Frontal cortex (tissue), 4 donors: ENCODE measurements around the gene ANAPC2. TPM values are rescaled to one million over a fixed set of nuclear protein-coding genes. Genes with fewer than 3 reads are reported as not detected.

ENCODE experiments used
- DNase-seq, 2 donors: peaks; one replicate each; pipeline ENCODE4 v3.0.0; 2012; ENCODE audit warnings: low spot score in 2 of 2
- FAIRE-seq: peaks from 2 replicates; lab custom pipeline; 2012; peaks lifted over from hg19 to GRCh38; lab: Jason Lieb, UNC
- total RNA-seq: library from RNA; depleted of rRNA; stranded (reverse); fragments of >200 nt; gene quantifications from one replicate; pipeline ENCODE4 v1.2.3, GENCODE V29; 2014
- donor health status: control.
- donor health status: control.
- donor health status: control.

The ANAPC2 gene
- total RNA-seq, 1 donor from 2014 or later, result 22.4 TPM

DNA sequence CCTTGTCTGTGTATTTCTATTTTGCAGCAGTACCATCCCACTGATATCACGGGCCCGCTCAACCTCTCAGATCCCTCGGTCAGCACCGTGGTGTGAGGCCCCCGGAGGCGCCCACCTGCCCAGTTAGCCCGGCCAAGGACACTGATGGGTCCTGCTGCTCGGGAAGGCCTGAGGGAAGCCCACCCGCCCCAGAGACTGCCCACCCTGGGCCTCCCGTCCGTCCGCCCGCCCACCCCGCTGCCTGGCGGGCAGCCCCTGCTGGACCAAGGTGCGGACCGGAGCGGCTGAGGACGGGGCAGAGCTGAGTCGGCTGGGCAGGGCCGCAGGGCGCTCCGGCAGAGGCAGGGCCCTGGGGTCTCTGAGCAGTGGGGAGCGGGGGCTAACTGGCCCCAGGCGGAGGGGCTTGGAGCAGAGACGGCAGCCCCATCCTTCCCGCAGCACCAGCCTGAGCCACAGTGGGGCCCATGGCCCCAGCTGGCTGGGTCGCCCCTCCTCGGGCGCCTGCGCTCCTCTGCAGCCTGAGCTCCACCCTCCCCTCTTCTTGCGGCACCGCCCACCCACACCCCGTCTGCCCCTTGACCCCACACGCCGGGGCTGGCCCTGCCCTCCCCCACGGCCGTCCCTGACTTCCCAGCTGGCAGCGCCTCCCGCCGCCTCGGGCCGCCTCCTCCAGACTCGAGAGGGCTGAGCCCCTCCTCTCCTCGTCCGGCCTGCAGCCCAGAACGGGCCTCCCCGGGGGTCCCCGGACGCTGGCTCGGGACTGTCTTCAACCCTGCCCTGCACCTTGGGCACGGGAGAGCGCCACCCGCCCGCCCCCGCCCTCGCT, 20.4 kb downstream of the ANAPC2 start:
- DNase-seq, result no peak
- FAIRE-seq, result no peak

GRCh38 chr9:137167277-137167746, 21.0 kb downstream of the ANAPC2 start:
- no peak for DNase-seq
- no peak for FAIRE-seq

- DNase-seq (no peak), FAIRE-seq (no peak)
These were observed 21.8 kb downstream of the ANAPC2 start for GRCh38 chr9:137166380-137167229.

DNA sequence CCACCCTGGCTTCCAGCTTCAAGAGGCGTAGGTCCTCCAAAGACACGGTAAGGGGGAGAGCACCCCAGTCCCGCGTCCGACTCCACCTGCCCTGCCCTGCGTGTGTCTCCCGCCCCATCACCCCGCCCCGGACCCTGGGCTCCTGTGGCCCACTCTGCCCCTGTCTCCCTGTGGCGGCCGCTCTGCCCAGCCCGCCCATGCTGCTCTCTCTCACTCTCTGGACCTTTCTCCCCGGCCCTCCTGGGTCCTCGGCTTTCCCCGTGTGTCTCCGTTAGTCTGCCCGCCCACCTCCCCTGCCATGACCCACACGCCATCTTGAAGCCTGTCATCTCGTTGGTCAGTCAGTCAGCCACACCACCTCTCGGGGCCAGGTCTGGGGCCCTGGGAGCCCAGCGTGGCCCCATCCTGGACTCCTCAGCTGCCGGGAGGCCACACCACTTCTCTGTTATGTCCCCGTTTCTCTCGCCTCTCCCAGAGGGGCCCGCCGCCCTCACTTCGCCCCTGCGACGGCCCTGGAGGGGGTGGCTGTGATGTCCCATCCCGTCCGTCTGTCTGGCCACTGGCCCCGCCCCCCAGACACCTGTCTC, 23.0 kb downstream of the ANAPC2 start:
- FAIRE-seq (no peak), DNase-seq (no peak)

- DNase-seq (no peak), FAIRE-seq (no peak)
These were observed 23.8 kb downstream of the ANAPC2 start for GRCh38 chr9:137164370-137165249.

DNA sequence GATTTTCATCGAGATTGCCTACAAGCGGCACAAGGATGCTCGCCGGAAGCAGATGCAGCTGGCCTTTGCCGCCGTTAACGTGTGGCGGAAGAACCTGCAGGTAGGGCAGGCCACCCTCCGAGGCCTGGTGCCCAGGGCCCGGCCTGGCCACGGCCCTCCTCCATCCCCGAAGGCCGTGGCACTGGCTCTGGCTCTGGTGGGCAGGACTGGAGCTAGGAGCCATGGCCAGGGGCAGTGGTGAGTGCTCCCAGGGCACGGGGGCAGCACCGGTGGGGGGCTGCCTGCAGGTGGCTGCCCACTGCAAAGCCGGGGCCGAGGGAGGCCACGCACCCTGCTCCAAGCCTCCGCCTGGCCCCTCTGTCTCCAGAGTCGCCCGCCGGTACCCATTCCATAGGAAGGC, 24.6 kb downstream of the ANAPC2 start:
- FAIRE-seq (no peak), DNase-seq (no peak)

DNA sequence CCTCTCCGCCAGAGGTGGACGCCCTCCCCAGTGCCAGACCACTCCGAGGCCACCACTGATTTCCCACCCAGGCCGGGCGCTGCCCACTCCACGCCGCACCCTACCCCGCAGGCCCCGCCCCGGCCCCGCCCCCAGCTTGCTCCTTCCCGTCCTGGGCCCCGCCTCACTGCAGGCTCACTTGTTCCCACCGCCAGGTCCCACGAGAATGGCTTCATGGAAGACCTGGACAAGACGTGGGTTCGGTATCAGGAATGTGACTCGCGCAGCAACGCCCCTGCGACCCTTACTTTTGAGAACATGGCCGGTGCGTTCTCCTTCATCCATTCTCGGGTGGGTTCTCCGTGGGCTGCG, 25.0 kb downstream of the ANAPC2 start:
- DNase-seq (no peak), FAIRE-seq (no peak)

DNA sequence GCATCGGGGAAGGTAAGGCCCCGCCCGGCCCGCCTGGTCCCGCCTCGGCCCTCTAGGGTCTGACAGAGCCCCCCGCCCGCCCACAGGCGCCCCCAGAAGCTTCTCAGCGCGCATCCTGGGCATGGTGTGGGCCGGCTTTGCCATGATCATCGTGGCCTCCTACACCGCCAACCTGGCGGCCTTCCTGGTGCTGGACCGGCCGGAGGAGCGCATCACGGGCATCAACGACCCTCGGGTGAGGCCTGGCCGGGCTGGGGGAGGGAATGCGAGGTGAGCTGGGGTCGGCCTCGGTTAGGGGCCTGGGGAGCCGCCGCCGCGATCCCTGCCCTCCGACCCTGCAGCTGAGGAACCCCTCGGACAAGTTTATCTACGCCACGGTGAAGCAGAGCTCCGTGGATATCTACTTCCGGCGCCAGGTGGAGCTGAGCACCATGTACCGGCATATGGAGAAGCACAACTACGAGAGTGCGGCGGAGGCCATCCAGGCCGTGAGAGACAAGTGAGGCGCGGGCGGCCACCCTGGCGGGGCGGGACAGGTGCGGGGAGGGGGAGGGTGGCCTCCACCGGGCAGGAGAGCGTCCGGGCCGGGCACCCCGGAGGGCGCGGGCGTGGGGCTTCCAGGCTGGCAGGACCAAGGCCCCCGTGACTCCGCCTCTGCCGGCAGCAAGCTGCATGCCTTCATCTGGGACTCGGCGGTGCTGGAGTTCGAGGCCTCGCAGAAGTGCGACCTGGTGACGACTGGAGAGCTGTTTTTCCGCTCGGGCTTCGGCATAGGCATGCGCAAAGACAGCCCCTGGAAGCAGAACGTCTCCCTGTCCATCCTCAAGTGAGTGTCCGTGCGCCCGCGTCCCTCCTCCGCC, 25.6 kb downstream of the ANAPC2 start:
- FAIRE-seq, result no peak
- DNase-seq, result no peak

- DNase-seq, result no peak
These were observed 26.5 kb downstream of the ANAPC2 start for GRCh38 chr9:137161558-137162486.

DNA sequence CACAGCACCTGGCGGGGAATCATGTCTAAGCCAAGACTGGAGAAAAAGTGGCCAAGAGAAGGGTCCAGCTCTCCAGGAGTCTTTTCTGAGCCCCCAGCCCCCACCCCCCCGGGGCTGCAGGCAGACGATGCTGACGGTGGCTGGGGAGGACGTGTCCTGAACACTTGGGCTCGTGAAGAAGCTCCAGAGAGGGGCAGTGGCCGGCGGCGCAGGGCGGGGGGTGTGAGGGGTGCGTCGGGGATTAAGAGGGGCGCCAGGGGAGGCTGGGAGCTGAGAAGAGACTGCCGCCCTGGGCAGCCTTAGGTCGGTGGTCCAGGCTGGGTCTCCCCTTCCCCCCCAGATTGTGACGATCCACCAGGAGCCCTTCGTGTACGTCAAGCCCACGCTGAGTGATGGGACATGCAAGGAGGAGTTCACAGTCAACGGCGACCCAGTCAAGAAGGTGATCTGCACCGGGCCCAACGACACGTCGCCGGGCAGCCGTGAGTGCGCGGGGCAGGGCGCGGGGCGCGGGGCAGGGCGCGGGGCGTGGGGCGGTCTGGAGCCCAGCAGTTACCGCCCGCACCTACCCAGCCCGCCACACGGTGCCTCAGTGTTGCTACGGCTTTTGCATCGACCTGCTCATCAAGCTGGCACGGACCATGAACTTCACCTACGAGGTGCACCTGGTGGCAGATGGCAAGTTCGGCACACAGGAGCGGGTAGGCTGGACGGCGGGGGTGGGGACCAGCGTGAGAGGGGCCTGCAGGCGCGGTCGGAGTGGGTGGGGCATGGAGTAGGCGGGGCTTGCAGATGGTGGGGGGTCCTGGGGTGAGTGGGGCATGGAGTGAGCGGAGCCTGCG, 27.4 kb downstream of the ANAPC2 start:
- DNase-seq (no peak), FAIRE-seq (no peak)

More at GRCh38 chr9:137161558-137162486, 26.5 kb downstream of the ANAPC2 start:
- no peak for FAIRE-seq

DNA sequence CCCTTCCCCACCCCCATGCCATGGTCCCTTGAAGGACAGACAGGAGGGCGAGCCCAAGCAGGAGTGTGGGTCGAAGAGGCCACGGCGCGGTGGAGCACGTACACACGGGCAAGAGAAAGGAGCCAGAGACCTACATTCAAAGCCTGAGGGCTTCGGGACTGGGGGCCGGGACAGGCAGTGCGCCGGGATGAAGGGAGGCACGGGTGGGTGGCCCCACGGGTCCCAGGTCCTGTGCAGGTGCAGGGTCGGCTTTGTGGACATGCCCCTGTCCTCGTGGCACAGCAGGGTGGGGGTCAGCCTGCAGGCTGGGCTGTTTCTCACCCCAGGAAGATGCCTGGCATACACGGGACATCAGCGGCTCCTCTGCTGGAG, 28.3 kb downstream of the ANAPC2 start:
- FAIRE-seq (no peak), DNase-seq (no peak)

- FAIRE-seq (no peak), DNase-seq (no peak)
These were observed 29.0 kb downstream of the ANAPC2 start for GRCh38 chr9:137159105-137160053.

DNA sequence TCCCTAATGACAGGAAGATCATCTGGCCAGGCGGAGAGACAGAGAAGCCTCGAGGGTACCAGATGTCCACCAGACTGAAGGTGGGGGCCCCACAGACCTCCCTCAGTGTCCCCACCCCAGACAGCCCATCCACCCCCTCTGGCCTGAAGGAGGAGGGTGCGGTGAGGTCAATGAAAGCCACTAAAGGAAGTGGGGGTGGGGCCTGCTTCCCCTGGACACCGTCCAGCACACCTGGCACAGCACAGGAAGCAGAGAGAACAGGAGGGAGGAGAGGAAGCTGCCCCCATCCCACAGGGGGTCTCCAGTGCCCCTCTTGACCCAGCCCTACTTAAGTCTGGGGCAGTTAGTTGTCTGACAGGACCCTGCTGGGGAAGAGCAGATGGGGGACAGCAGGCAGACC, 29.7 kb downstream of the ANAPC2 start:
- no peak for DNase-seq

GRCh38 chr9:137157618-137158415, 30.5 kb downstream of the ANAPC2 start:
- FAIRE-seq (no peak), DNase-seq (no peak)

More for the DNA sequence above, 29.7 kb downstream of the ANAPC2 start:
- no peak for FAIRE-seq
